KBM-7 (cell line): Measurements from ENCODE around the gene UROS.

ENCODE experiments used
- DNase-seq: peaks from one replicate; pipeline ENCODE4 v3.0.0-alpha.2; 2015
- in situ Hi-C: fragments of 300-500 bp; cut with MboI; formaldehyde crosslinking; loops from 2 replicates; pipeline ENCODE4 v1.14.3; 2020; ENCODE audit warnings: low sequenced_read_pairs, low pct_unique_long_range_greater_than_20kb, mixed read lengths

Gene UROS

DNA sequence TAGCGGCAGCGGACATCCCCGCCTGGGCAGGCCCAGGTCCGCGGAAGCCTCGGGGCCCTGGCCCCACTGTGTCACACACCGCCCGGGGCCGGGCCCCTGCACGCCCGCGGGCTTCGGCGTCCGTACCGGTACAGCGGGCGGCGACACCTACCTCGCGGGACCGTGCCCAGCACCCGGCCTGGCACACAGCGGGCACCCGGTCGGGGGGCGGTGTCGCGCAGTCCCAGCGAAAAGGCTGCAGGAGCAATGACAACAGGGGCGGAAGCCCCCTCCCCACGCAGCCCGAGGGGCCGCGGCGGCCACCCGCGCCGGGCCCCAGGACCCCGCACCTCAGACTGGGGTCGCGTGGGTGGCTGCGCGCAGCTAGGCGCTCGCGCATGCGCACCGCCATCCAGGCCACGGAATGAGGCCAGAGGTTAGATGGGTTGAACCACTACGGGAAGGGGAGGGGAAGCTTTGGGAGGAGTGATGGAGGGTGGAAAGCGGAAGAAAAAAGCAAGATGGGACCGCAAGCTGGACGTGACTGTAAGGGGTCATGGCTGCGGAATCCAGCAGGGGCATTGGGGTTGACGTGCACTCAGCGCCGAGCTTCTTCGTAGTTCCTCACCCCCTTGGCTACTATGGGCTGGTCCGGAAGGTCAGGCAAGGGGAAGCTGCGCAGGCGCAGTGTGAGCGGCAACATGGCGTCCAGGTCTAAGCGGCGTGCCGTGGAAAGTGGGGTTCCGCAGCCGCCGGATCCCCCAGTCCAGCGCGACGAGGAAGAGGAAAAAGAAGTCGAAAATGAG lies at the start of gene UROS, which contains the start of gene BCCIP:
Gene UROS (minus strand): TSS at position 381 of the 785 bp plus-strand sequence. CDS start 6,759 bp downstream, outside the sequence.
Gene BCCIP (plus strand): TSS at position 669 of the 785 bp plus-strand sequence. CDS start 12 bp downstream, at position 681.
- in situ Hi-C loops, result no loop called here

GRCh38 chr10:125871338-125871737 lies 48.3 kb upstream of the UROS start:
- in situ Hi-C loops, result no loop called here
- DNase-seq, result no peak

More for the DNA sequence above, at the start of gene UROS, which contains the start of gene BCCIP:
- DNase-seq, result peak; percentile 93

- DNase-seq, result peak; percentile 47
- in situ Hi-C loops, result no loop called here
These were observed 45.4 kb upstream of the UROS start for GRCh38 chr10:125868372-125868975.

GRCh38 chr10:125866421-125867029 lies 43.5 kb upstream of the UROS start:
- in situ Hi-C loops, result no loop called here
- DNase-seq, result no peak

DNA sequence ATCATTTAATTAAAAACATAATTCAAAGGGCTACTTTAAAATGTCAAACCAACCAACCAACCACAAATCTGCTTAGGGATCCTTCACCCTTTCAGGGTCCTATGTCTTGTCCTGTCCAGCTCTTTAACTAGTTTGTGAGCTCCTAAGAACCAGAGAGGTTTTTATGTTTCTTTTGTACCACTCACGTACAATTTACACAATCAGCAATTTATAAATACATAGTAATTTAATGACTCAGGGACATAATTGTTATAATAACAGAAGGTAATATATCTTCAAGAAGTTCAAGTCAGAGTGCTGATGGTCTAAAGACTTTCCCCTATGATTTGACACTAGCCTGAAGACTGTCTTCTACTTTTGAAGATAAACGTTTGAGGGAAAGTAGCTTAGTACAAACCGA lies 42.1 kb upstream of the UROS start:
- no peak for DNase-seq
- in situ Hi-C loops, result no loop called here

- peak; percentile 5 for DNase-seq
- in situ Hi-C loops, result no loop called here
These were observed 36.2 kb upstream of the UROS start for GRCh38 chr10:125859128-125859817.

DNA sequence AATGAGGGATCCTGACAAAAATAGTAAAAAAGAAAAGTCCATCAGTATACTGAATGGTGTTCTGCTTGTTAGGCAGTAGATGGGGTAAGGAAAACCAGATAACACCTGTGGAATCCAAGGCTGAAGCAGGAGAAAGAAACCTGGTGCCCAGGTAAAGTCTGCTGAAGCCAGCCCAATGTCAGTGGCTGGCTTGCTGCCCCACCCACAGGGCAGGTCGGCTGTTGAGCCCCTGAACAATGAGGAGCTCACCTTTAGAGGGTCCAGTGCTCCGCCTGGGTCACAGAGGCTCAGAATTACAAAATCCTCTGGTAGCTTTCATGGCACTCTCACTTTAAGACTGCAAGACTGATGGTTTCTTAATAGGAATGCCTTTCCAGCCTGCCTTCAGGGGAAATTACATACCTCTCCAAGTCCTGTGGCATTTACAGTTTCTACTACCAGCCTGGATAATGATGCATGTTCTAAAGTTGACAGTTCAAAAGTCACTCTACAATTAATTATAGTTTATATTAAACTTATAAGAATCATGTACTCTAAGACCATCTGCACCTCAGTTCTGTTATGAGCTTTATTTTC lies 34.2 kb upstream of the UROS start:
- DNase-seq, result no peak
- in situ Hi-C loops, result no loop called here

DNA sequence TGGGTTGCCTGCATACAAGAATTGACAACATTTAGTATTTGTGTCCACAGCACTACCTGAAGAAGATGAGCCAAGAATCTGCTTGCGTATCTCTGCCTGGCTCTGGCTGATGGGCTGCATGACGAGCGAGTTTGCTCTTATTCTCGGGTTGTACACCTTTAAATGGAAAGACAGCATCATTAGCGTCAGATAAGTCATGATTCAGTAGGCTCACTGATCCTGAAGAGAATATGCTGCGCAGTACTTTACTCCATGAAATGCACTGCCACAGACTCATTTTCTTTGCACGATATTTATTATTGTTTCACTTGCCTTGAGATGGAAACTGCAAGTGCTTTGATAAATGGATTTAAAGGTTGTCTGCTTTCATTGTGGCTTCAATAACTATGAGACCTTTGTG lies 29.4 kb upstream of the UROS start:
- DNase-seq, result no peak
- in situ Hi-C loops, result no loop called here

- in situ Hi-C loops, result no loop called here
- DNase-seq, result no peak
These were observed 28.0 kb upstream of the UROS start for GRCh38 chr10:125850766-125851731.

DNA sequence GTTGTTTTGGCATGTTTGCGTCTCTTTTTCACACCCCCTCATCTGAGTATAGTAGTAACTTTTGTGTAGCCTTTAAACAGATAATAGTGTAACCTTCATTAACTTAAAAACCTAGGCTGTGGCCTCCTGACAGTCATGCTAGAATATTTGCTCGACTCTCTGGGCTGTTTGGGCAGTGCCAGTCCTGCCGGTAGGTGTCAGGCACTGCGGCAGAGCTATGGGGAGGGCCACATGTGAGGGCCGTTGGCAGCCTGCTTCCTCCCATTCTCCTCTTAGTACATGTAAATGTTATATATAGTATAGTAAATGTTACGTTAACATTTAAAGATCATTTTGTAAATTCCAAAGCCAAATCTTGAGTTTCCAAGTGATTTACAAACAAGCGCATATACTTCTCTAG lies 26.4 kb upstream of the UROS start:
- in situ Hi-C loops, result no loop called here
- DNase-seq, result no peak

DNA sequence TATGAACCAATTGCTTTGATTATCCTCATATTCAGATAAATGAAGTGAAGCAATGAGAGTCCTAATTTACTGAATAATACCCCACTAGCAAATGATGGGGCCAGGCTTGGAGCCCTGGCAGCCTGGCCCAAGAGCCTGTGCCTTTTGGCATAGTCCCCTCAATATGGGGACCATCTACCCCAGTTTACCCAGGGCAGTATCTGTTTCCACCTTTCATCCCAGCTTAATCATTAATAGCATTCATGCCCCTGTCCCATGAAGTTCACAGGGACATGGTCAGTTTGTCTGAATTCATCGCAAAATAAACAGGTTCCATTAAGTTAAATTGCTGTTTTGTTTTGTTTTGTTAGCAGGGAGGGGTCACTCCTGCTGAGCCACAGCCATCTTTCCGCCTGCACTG lies 25.8 kb upstream of the UROS start:
- no peak for DNase-seq
- in situ Hi-C loops, result no loop called here

GRCh38 chr10:125848371-125848770 lies 25.3 kb upstream of the UROS start:
- in situ Hi-C loops, result no loop called here
- DNase-seq, result no peak

DNA sequence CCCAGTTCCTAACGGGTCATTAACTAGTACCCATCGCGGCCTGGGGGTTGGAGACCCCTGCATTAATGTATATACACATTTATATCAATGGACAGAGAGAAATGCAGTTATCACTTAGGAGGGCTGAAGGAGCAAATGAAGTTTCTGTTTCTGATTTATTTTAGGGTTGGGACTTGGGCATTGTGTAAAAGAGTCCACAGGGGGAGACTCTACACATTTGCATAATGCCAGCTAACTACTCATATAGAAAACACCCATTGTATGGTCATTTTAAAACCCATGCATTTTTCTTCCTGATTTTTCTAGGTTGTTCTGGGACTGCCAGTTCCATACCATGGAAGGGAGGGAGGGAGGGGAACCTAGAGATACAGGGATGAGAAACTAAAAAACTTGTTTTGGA lies 23.8 kb upstream of the UROS start:
- in situ Hi-C loops, result no loop called here
- DNase-seq, result no peak

GRCh38 chr10:125845617-125846016 lies 22.6 kb upstream of the UROS start:
- DNase-seq, result no peak
- in situ Hi-C loops, result no loop called here

DNA sequence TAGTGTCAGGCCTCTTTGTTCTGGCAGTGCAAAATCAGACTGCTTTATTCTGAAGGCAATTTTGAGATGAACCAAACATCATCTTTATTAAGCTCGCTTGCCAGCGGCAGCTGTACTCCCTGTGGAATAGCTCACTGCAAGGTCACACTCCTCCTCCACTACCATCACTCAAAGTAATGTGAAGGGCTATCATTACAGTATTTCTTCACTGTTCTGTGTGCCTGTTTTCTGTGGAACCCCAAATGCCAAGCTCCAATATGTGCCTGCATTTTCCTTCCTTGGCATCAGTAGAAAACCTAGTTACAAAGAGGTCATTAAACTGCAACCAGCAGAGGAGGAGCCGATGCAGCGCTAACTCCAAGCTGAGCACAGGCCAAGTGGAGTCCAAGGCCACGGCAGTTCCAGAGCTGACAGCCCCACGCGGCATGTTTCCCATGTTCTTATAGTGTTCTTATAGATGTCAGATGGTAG lies 21.7 kb upstream of the UROS start:
- in situ Hi-C loops, result no loop called here
- no peak for DNase-seq

DNA sequence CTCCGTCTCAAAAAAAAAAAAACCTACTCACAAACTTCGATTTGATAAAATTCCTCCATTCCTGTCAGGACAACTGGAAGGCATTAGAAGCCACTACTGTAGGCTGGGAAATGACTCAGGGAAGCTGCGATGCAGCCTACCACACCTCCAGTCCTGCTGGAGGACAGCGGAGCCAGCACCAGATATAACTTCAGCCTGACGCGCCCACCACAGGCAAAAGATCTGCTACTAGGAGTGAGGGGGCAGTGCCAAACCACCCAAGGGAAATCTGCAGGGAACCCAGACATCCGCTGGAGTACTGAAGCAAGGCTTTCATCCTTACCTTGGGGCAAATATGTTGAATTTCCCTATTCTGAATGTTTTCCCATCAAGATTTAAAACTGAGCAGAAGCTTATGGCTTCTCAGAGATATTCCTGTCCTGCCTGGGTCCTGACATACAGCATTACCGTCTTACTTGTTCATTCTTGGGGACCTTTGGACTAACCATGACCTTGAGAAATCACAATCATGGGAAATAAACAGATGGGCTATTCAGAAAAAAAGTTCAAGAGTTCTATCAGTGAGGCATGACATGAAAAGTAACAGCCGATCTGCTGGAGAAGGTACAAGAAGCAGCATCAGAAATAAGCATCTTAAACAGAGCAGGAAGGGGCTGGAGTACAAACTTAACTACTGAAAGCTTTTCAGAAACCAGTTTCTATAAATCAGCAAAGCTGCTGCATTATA lies 20.7 kb upstream of the UROS start:
- no peak for DNase-seq
- in situ Hi-C loops, result no loop called here

- no peak for DNase-seq
- in situ Hi-C loops, result no loop called here
These were observed 17.9 kb upstream of the UROS start for GRCh38 chr10:125840955-125841354.

- DNase-seq, result no peak
- in situ Hi-C loops, result no loop called here
These were observed 17.3 kb upstream of the UROS start for GRCh38 chr10:125840406-125840805.
